Smooth muscle cell (in vitro differentiated cells): ENCODE data around the gene TIGD1. TPM values are rescaled to one million over a fixed set of nuclear protein-coding genes. Genes with fewer than 3 reads are reported as not detected.
A peak's percentile ranks its signal among the peaks of the same experiment; 100 is the strongest.

Experiments used
- DNase-seq: peaks from one replicate; lab custom pipeline; 2025; ENCODE audit not compliant: unreplicated experiment; lab: John Stamatoyannopoulos, UW
- H2AFZ ChIP-seq: fragments of 200-600 bp; sonication (generic); 2 replicates; pipeline ENCODE4 v1.6.0; 2016; ENCODE audit warnings: antibody characterized with exemption, low read depth, mild to moderate bottlenecking
- H3F3A ChIP-seq: fragments of 200-600 bp; sonication (generic); 2 replicates; pipeline ENCODE4 v1.6.0; 2017; ENCODE audit warnings: antibody characterized with exemption, low read depth
- H3K27ac ChIP-seq: fragments of 200-600 bp; sonication (generic); 2 replicates; pipeline ENCODE4 v1.5.1; 2016; ENCODE audit warnings: low read depth, mild to moderate bottlenecking
- H3K27me3 ChIP-seq: fragments of 200-600 bp; sonication (generic); 2 replicates; pipeline ENCODE4 v1.6.1; 2016; ENCODE audit warnings: low read depth, mild to moderate bottlenecking
- H3K36me3 ChIP-seq: fragments of 200-600 bp; sonication (generic); 2 replicates; pipeline ENCODE4 v1.5.1; 2016; ENCODE audit warnings: low read depth
- H3K4me1 ChIP-seq: fragments of 200-600 bp; sonication (generic); 2 replicates; pipeline ENCODE4 v1.5.1; 2016; ENCODE audit warnings: low read depth
- H3K4me2 ChIP-seq: fragments of 200-600 bp; sonication (generic); 2 replicates; pipeline ENCODE4 v1.6.0; 2016; ENCODE audit warnings: mild to moderate bottlenecking
- H3K4me3 ChIP-seq: fragments of 200-600 bp; sonication (generic); 2 replicates; pipeline ENCODE4 v1.5.1; 2016; ENCODE audit warnings: mild to moderate bottlenecking
- H3K79me2 ChIP-seq: fragments of 200-600 bp; sonication (generic); 2 replicates; pipeline ENCODE4 v1.6.0; 2016; ENCODE audit warnings: low read depth, mild to moderate bottlenecking
- H3K9ac ChIP-seq: fragments of 200-600 bp; sonication (generic); 2 replicates; pipeline ENCODE4 v1.6.0; 2016; ENCODE audit warnings: low read depth
- H3K9me3 ChIP-seq: fragments of 200-600 bp; sonication (generic); replicated peaks from 2 replicates; pipeline ENCODE4 v1.5.1; 2016; ENCODE audit warnings: low read depth
- H4K20me1 ChIP-seq: fragments of 200-600 bp; sonication (generic); 2 replicates; pipeline ENCODE4 v1.6.0; 2016; ENCODE audit warnings: low read depth
- WGBS: methylation state at CpG from one replicate; pipeline ENCODE4 v1.1.7; 2016; ENCODE audit warnings: low lambda C conversion rate; 5-methylcytosine and 5-hydroxymethylcytosine counted together
- polyA plus RNA-seq: library from polyadenylated mRNA; unstranded; fragments of >200 nt; fragmentation: Nextera tagmentation; extraction: Ambion mirVana; gene quantifications from 2 replicates; pipeline ENCODE4 v1.2.1, GENCODE V29; 2016
- total RNA-seq: library from RNA; depleted of rRNA; stranded (reverse); fragments of >200 nt; gene quantifications from 2 replicates; pipeline ENCODE4 v1.2.3, GENCODE V29; 2014
- TF ChIP-seq, protein P1 (sequence below): fragments of 200-600 bp; sonication (generic); IDR thresholded peaks from 2 replicates; pipeline ENCODE4 v1.5.1; 2017; ENCODE audit warnings: borderline replicate concordance, mild to moderate bottlenecking, antibody characterized with exemption; ENCODE audit not compliant: insufficient read depth, poor library complexity, severe bottlenecking

The TIGD1 gene
- total and polyA plus RNA-seq, 2 experiments from 2014 or later: 2.9 to 8.1 TPM

DNA sequence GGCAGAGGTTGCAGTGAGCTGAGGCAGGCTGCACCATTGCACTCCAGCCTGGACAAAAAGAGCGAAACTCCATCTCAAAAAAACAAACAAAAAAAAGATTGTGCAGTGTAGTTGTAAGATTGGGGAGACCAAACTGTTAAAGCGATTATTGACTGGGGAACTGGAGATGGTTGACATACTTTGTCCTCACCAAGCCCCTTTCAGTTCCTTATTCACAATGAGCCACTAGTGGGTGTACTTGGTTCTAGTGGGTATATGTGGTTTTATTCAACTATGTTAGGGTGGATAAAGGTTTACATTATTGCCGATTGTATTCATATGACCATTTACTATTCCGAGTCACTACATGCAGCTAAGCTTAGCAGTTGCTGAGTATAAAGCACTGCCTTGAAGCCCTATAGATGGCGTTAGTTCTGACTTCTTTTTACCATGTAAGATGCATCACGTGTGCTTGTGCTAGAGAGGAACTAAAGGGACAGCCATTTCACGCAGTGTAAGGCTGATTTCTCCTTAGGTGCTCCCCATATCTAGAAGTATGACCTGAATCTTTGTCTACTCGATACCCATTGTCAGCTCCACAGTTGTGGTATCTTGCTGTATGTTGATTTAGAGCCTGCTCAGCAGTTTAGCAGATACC, 12.3 kb upstream of the TIGD1 start:
- Histone ChIP-seq H3K9ac (peak overlapping the region; percentile 17), H3K4me1 (no peaks in the 10 kb centered on the region), H2AFZ (no peak overlapping the region), H3F3A (no peaks in the 10 kb centered on the region), H4K20me1 (peaks cover 43% of the 10 kb centered on the region), H3K9me3 (no peaks in the 10 kb centered on the region), H3K27ac (peak overlapping the region; percentile 54), H3K4me2 (no peak overlapping the region), H3K4me3 (no peak overlapping the region), H3K36me3 (peaks cover 23% of the 10 kb centered on the region), H3K79me2 (no peaks in the 10 kb centered on the region), H3K27me3 (no peaks in the 10 kb centered on the region)
- no peak for DNase-seq
- TF ChIP-seq, protein P1, sequence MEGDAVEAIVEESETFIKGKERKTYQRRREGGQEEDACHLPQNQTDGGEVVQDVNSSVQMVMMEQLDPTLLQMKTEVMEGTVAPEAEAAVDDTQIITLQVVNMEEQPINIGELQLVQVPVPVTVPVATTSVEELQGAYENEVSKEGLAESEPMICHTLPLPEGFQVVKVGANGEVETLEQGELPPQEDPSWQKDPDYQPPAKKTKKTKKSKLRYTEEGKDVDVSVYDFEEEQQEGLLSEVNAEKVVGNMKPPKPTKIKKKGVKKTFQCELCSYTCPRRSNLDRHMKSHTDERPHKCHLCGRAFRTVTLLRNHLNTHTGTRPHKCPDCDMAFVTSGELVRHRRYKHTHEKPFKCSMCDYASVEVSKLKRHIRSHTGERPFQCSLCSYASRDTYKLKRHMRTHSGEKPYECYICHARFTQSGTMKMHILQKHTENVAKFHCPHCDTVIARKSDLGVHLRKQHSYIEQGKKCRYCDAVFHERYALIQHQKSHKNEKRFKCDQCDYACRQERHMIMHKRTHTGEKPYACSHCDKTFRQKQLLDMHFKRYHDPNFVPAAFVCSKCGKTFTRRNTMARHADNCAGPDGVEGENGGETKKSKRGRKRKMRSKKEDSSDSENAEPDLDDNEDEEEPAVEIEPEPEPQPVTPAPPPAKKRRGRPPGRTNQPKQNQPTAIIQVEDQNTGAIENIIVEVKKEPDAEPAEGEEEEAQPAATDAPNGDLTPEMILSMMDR: no peak
- WGBS: 87% methylated on average over 8 of the region's 8 CpGs

DNA sequence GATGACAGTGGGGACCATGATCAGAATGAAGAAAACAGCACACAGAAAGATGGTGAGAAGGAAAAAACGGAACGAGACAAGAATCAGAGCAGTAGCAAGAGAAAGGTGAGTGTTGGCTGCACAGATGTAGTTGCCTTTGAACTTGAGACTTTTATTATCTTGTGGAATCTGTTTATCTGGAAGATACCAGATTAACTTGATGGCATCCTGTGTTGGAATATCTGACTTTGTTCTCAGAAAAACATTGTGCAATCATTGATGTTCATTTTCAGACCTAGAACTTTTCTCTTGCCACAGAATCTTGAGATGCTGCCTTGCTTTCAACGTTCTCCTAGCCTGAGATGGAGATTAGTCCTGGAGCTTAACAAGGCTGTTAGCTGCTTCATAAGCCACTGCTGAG, 6.1 kb upstream of the TIGD1 start:
- TF ChIP-seq, protein P1: no peak
- Histone ChIP-seq H3F3A (peaks cover 1% of the 10 kb centered on the region), H3K4me2 (no peak overlapping the region), H3K79me2 (peaks cover 43% of the 10 kb centered on the region), H3K9me3 (no peaks in the 10 kb centered on the region), H3K9ac (no peak overlapping the region), H3K4me1 (peaks cover 5% of the 10 kb centered on the region), H3K27me3 (no peaks in the 10 kb centered on the region), H3K27ac (no peak overlapping the region), H2AFZ (no peak overlapping the region), H3K4me3 (no peak overlapping the region), H3K36me3 (peaks cover 6% of the 10 kb centered on the region), H4K20me1 (peaks cover 76% of the 10 kb centered on the region)
- DNase-seq: no peak
- 83% methylated on average over 3 of the region's 3 CpGs for WGBS

DNA sequence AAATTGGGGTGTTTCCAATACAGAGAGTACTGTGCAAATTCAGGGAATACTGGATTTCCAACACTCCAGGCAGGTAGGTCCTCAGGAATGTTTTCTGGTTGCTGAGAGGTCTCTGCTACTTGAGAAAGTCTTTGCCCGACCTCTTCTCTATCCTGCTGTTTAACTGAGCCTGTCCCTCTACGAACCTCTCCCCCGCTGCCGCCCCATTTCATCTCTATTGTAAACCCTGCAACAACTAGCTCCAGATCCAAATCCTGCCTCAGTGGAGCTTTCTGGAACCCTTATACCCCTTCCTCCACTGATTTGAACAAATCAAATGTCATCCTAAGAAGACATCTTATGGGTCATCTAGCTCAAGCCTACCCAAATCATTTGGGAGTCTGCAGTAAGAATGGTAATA, 1.4 kb upstream of the TIGD1 start:
- peaks cover 71% of the 10 kb centered on the region for H3K79me2 ChIP-seq
- TF ChIP-seq, protein P1: no peak
- H3K36me3 ChIP-seq: no peaks in the 10 kb centered on the region
- 98% methylated on average over 4 of the region's 4 CpGs for WGBS
- H3K4me3 ChIP-seq: peak overlapping the region; percentile 80
- H3F3A ChIP-seq: peaks cover 4% of the 10 kb centered on the region
- no peak overlapping the region for H2AFZ ChIP-seq
- no peaks in the 10 kb centered on the region for H3K27me3 ChIP-seq
- H3K9me3 ChIP-seq: no peaks in the 10 kb centered on the region
- peak overlapping the region; percentile 93 for H3K27ac ChIP-seq
- H3K4me2 ChIP-seq: peak overlapping the region; percentile 89
- no peak for DNase-seq
- H4K20me1 ChIP-seq: peaks cover 55% of the 10 kb centered on the region
- H3K9ac ChIP-seq: peak overlapping the region; percentile 95
- H3K4me1 ChIP-seq: peaks cover 14% of the 10 kb centered on the region

DNA sequence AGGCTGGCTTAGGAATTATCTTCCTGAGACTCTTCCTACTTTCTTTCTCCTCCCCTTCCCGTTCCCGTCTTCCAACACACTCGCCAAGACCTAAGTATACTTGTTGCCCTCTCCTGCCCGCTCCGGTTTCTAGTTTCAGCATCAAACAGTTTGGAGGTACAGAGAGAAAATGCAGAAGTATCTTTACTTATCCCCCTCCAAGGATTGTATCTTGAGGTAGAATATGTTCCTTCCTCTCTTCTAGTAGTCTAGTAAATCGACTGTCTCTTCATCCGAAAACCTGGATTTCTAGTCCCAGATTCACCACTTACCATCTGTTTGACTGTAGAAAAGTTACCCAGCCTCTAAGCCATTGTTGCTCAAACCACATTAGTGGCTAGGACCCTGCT, 887 bp upstream of the TIGD1 start:
- Histone ChIP-seq H3K79me2 (peaks cover 69% of the 10 kb centered on the region), H3K9me3 (no peaks in the 10 kb centered on the region), H3K4me1 (peaks cover 14% of the 10 kb centered on the region), H3K36me3 (no peaks in the 10 kb centered on the region), H3K4me2 (peak overlapping the region; percentile 89), H2AFZ (peak overlapping the region; percentile 50), H3K27ac (peak overlapping the region; percentile 93), H3K9ac (peak overlapping the region; percentile 95), H4K20me1 (peaks cover 49% of the 10 kb centered on the region), H3K27me3 (no peaks in the 10 kb centered on the region), H3F3A (peaks cover 4% of the 10 kb centered on the region), H3K4me3 (peak overlapping the region; percentile 80)
- TF ChIP-seq, protein P1: no peak
- 20% methylated on average over 7 of the region's 7 CpGs for WGBS
- no peak for DNase-seq
